ENCODE results near the gene CGNL1.

CGNL1 gene

GRCh38 chr15:57343498-57343897, 32.8 kb upstream of the CGNL1 start:
- DNase-seq: no peak
- H2AK5ac ChIP-seq (ENCODE audit: low read length, severe bottlenecking): peak overlapping the region; percentile 11
- H3K4me3 ChIP-seq (ENCODE audit: insufficient read depth in 1 of 2, low read depth in 1 of 2, low read length in 2 of 2): no peak overlapping the region
- 58% methylated on average over 4 of the region's 6 CpGs for WGBS
- H3K9ac ChIP-seq (ENCODE audit: low read length): no peak overlapping the region
- no peak overlapping the region for H3K23ac ChIP-seq (ENCODE audit: low read length in 2 of 2)
- no peak overlapping the region for H3K4ac ChIP-seq (ENCODE audit: low read depth in 1 of 2, low read length in 2 of 2)
- H2BK15ac ChIP-seq (ENCODE audit: low read depth, poor library complexity, severe bottlenecking): no peak overlapping the region
- no peak overlapping the region for H2BK120ac ChIP-seq (ENCODE audit: low read depth, low read length)
- no peak overlapping the region for H2BK5ac ChIP-seq (ENCODE audit: low read depth, low read length, poor library complexity, severe bottlenecking)
- no peak overlapping the region for H3K4me2 ChIP-seq (ENCODE audit: low read length, poor library complexity, severe bottlenecking)
- H3K36me3 ChIP-seq (ENCODE audit: control insufficient read depth in 1 of 2, insufficient read depth in 2 of 2, low read depth in 1 of 2, low read length in 2 of 2): no peaks in the 10 kb centered on the region
- no peak overlapping the region for H2AFZ ChIP-seq (ENCODE audit: low read depth, low read length)
- H3K79me1 ChIP-seq (replicated peaks; ENCODE audit: low read length, poor library complexity, severe bottlenecking): no peaks in the 10 kb centered on the region
- peaks cover 9% of the 10 kb centered on the region for H3K4me1 ChIP-seq (ENCODE audit: control insufficient read depth, insufficient read depth, low read depth, low read length)
- no peak overlapping the region for H3K27ac ChIP-seq (ENCODE audit: low read length, poor library complexity, severe bottlenecking)
- no peak overlapping the region for H3K18ac ChIP-seq (ENCODE audit: low read depth in 1 of 2, low read length in 2 of 2)
- no peak overlapping the region for H2BK12ac ChIP-seq (ENCODE audit: low read length in 2 of 2)
- H3K27me3 ChIP-seq (ENCODE audit: control insufficient read depth in 1 of 2, insufficient read depth in 1 of 2, low read length in 2 of 2): peaks cover 0 to 4% of the 10 kb centered on the region in 2 experiments
- no peak overlapping the region for H3K14ac ChIP-seq (ENCODE audit: low read length in 2 of 2)
- H4K8ac ChIP-seq (ENCODE audit: low read length): no peak overlapping the region
- H3K9me3 ChIP-seq (ENCODE audit: control insufficient read depth, low read length): peaks cover 4% of the 10 kb centered on the region
- H4K91ac ChIP-seq (ENCODE audit: low read length): no peak overlapping the region

- H2BK5ac ChIP-seq (ENCODE audit: low read depth, low read length, poor library complexity, severe bottlenecking): no peak overlapping the region
- peaks cover 4% of the 10 kb centered on the region for H3K9me3 ChIP-seq (ENCODE audit: control insufficient read depth, low read length)
- no peak overlapping the region for H3K14ac ChIP-seq (ENCODE audit: low read length in 2 of 2)
- H4K91ac ChIP-seq (ENCODE audit: low read length): no peak overlapping the region
- no peak overlapping the region for H4K8ac ChIP-seq (ENCODE audit: low read length)
- 89% methylated on average over 9 of the region's 9 CpGs for WGBS
- no peak overlapping the region for H2BK15ac ChIP-seq (ENCODE audit: low read depth, poor library complexity, severe bottlenecking)
- no peak for DNase-seq
- H3K23ac ChIP-seq (ENCODE audit: low read length in 2 of 2): no peak overlapping the region
- no peak overlapping the region for H3K9ac ChIP-seq (ENCODE audit: low read length)
- no peak overlapping the region for H3K4me2 ChIP-seq (ENCODE audit: low read length, poor library complexity, severe bottlenecking)
- no peak overlapping the region for H2AFZ ChIP-seq (ENCODE audit: low read depth, low read length)
- H3K4ac ChIP-seq (ENCODE audit: low read depth in 1 of 2, low read length in 2 of 2): no peak overlapping the region
- no peaks in the 10 kb centered on the region for H3K36me3 ChIP-seq (ENCODE audit: control insufficient read depth in 1 of 2, insufficient read depth in 2 of 2, low read depth in 1 of 2, low read length in 2 of 2)
- no peak overlapping the region for H3K18ac ChIP-seq (ENCODE audit: low read depth in 1 of 2, low read length in 2 of 2)
- no peaks in the 10 kb centered on the region for H3K79me1 ChIP-seq (replicated peaks; ENCODE audit: low read length, poor library complexity, severe bottlenecking)
- H3K27me3 ChIP-seq (ENCODE audit: control insufficient read depth in 1 of 2, insufficient read depth in 1 of 2, low read length in 2 of 2): peaks cover 0 to 4% of the 10 kb centered on the region in 2 experiments
- no peak overlapping the region for H3K27ac ChIP-seq (ENCODE audit: low read length, poor library complexity, severe bottlenecking)
- H2AK5ac ChIP-seq (ENCODE audit: low read length, severe bottlenecking): no peak overlapping the region
- no peak overlapping the region for H2BK120ac ChIP-seq (ENCODE audit: low read depth, low read length)
- no peak overlapping the region for H2BK12ac ChIP-seq (ENCODE audit: low read length in 2 of 2)
- peaks cover 9% of the 10 kb centered on the region for H3K4me1 ChIP-seq (ENCODE audit: control insufficient read depth, insufficient read depth, low read depth, low read length)
- H3K4me3 ChIP-seq (ENCODE audit: insufficient read depth in 1 of 2, low read depth in 1 of 2, low read length in 2 of 2): no peak overlapping the region
Observed at GRCh38 chr15:57344282-57344681, 32.0 kb upstream of the CGNL1 start.

- H3K4me3 ChIP-seq (ENCODE audit: insufficient read depth in 1 of 2, low read depth in 1 of 2, low read length in 2 of 2): no peak overlapping the region
- peak overlapping the region; percentile 2 for H2AK5ac ChIP-seq (ENCODE audit: low read length, severe bottlenecking)
- no peak overlapping the region for H3K27ac ChIP-seq (ENCODE audit: low read length, poor library complexity, severe bottlenecking)
- no peak overlapping the region for H2BK12ac ChIP-seq (ENCODE audit: low read length in 2 of 2)
- no peak overlapping the region for H2BK15ac ChIP-seq (ENCODE audit: low read depth, poor library complexity, severe bottlenecking)
- DNase-seq: no peak
- H3K4ac ChIP-seq (ENCODE audit: low read depth in 1 of 2, low read length in 2 of 2): no peak overlapping the region
- H2BK5ac ChIP-seq (ENCODE audit: low read depth, low read length, poor library complexity, severe bottlenecking): no peak overlapping the region
- no peak overlapping the region for H2AFZ ChIP-seq (ENCODE audit: low read depth, low read length)
- H3K4me1 ChIP-seq (ENCODE audit: control insufficient read depth, insufficient read depth, low read depth, low read length): peaks cover 8% of the 10 kb centered on the region
- H3K18ac ChIP-seq (ENCODE audit: low read depth in 1 of 2, low read length in 2 of 2): no peak overlapping the region
- H3K9me3 ChIP-seq (ENCODE audit: control insufficient read depth, low read length): peaks cover 4% of the 10 kb centered on the region
- no peak overlapping the region for H4K8ac ChIP-seq (ENCODE audit: low read length)
- no peak overlapping the region for H3K23ac ChIP-seq (ENCODE audit: low read length in 2 of 2)
- no peaks in the 10 kb centered on the region for H3K79me1 ChIP-seq (replicated peaks; ENCODE audit: low read length, poor library complexity, severe bottlenecking)
- no peak overlapping the region for H3K4me2 ChIP-seq (ENCODE audit: low read length, poor library complexity, severe bottlenecking)
- H3K14ac ChIP-seq (ENCODE audit: low read length in 2 of 2): no peak overlapping the region
- no peak overlapping the region for H4K91ac ChIP-seq (ENCODE audit: low read length)
- H3K9ac ChIP-seq (ENCODE audit: low read length): no peak overlapping the region
- no peak overlapping the region for H2BK120ac ChIP-seq (ENCODE audit: low read depth, low read length)
- WGBS: 84% methylated on average over 4 of the region's 5 CpGs
- no peaks in the 10 kb centered on the region for H3K36me3 ChIP-seq (ENCODE audit: control insufficient read depth in 1 of 2, insufficient read depth in 2 of 2, low read depth in 1 of 2, low read length in 2 of 2)
- no peaks in the 10 kb centered on the region for H3K27me3 ChIP-seq (ENCODE audit: control insufficient read depth in 1 of 2, insufficient read depth in 1 of 2, low read length in 2 of 2)
Observed at GRCh38 chr15:57345584-57345983, 30.7 kb upstream of the CGNL1 start.

- Histone ChIP-seq H3K9me3 (ENCODE audit: control insufficient read depth, low read length) (peaks cover 4% of the 10 kb centered on the region), H3K14ac (ENCODE audit: low read length in 2 of 2) (no peak overlapping the region), H3K27me3 (ENCODE audit: control insufficient read depth in 1 of 2, insufficient read depth in 1 of 2, low read length in 2 of 2) (peaks cover 0 to 6% of the 10 kb centered on the region in 2 experiments), H2AK5ac (ENCODE audit: low read length, severe bottlenecking) (no peak overlapping the region), H3K23ac (ENCODE audit: low read length in 2 of 2) (no peak overlapping the region), H3K4ac (ENCODE audit: low read depth in 1 of 2, low read length in 2 of 2) (no peak overlapping the region), H2BK120ac (ENCODE audit: low read depth, low read length) (no peak overlapping the region), H4K8ac (ENCODE audit: low read length) (no peak overlapping the region), H3K9ac (ENCODE audit: low read length) (no peak overlapping the region), H3K18ac (ENCODE audit: low read depth in 1 of 2, low read length in 2 of 2) (no peak overlapping the region), H3K79me1 (replicated peaks; ENCODE audit: low read length, poor library complexity, severe bottlenecking) (no peaks in the 10 kb centered on the region), H4K91ac (ENCODE audit: low read length) (no peak overlapping the region), H2AFZ (ENCODE audit: low read depth, low read length) (no peak overlapping the region), H3K36me3 (ENCODE audit: control insufficient read depth in 1 of 2, insufficient read depth in 2 of 2, low read depth in 1 of 2, low read length in 2 of 2) (no peaks in the 10 kb centered on the region), H2BK12ac (ENCODE audit: low read length in 2 of 2) (no peak overlapping the region), H3K4me2 (ENCODE audit: low read length, poor library complexity, severe bottlenecking) (no peak overlapping the region), H2BK5ac (ENCODE audit: low read depth, low read length, poor library complexity, severe bottlenecking) (no peak overlapping the region), H3K4me3 (ENCODE audit: insufficient read depth in 1 of 2, low read depth in 1 of 2, low read length in 2 of 2) (no peak overlapping the region), H3K4me1 (ENCODE audit: control insufficient read depth, insufficient read depth, low read depth, low read length) (peaks cover under 1% of the 10 kb centered on the region), H3K27ac (ENCODE audit: low read length, poor library complexity, severe bottlenecking) (no peak overlapping the region), H2BK15ac (ENCODE audit: low read depth, poor library complexity, severe bottlenecking) (no peak overlapping the region)
- no peak for DNase-seq
- WGBS: 89% methylated on average over 1 of the region's 1 CpG
Observed at GRCh38 chr15:57348081-57348480, 28.2 kb upstream of the CGNL1 start.
